Measurements from ENCODE around the gene FXN. TPM values are rescaled to one million over a fixed set of nuclear protein-coding genes. Genes with fewer than 3 reads are reported as not detected.

Gene FXN
- total RNA-seq, 3 donors from 2014 or later: 3.8 to 7.5 (median 6.9) TPM

DNA sequence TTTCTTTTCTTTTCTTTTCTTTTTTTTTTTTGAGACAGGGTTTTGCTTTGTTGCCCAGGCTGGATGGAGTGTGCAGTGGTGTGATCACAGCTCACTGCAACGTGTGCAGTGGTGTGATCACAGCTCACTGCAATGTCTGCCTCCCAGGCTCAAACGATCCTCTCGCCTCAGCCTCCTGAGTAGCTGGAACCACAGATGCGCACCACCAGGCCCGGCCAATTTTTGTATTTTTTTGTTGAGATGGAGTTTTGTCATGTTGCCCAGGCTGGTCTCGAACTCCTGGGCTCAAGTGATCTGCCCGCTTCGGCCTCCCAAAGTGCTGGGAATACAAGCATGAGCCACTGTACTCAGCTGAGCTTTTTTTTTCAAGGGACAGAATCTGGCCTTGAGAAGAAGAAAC lies 101.8 kb downstream of the FXN start:
- intact Hi-C loops (cut with DNase I; ENCODE audit: low total_unique reads): no loop called here
- peak in 1 of 2 donors; percentile 15 for DNase-seq (ENCODE audit: low spot score in 2 of 2)
- H3K9me3 ChIP-seq: no peaks in the 10 kb centered on the region
- TF ChIP-seq POLR2AphosphoS5 (IDR thresholded peaks at IDR 0.05) (no peak), POLR2A (IDR thresholded peaks at IDR 0.05) (no peak)
- TF ChIP-seq, protein P1, sequence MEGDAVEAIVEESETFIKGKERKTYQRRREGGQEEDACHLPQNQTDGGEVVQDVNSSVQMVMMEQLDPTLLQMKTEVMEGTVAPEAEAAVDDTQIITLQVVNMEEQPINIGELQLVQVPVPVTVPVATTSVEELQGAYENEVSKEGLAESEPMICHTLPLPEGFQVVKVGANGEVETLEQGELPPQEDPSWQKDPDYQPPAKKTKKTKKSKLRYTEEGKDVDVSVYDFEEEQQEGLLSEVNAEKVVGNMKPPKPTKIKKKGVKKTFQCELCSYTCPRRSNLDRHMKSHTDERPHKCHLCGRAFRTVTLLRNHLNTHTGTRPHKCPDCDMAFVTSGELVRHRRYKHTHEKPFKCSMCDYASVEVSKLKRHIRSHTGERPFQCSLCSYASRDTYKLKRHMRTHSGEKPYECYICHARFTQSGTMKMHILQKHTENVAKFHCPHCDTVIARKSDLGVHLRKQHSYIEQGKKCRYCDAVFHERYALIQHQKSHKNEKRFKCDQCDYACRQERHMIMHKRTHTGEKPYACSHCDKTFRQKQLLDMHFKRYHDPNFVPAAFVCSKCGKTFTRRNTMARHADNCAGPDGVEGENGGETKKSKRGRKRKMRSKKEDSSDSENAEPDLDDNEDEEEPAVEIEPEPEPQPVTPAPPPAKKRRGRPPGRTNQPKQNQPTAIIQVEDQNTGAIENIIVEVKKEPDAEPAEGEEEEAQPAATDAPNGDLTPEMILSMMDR (IDR thresholded peaks at IDR 0.05): no peak
- no peak overlapping the region for H3K27ac ChIP-seq
- H3K36me3 ChIP-seq: no peaks in the 10 kb centered on the region
- H3K27me3 ChIP-seq: no peaks in the 10 kb centered on the region
- H3K4me3 ChIP-seq: no peak overlapping the region
- H3K4me1 ChIP-seq: no peaks in the 10 kb centered on the region

DNA sequence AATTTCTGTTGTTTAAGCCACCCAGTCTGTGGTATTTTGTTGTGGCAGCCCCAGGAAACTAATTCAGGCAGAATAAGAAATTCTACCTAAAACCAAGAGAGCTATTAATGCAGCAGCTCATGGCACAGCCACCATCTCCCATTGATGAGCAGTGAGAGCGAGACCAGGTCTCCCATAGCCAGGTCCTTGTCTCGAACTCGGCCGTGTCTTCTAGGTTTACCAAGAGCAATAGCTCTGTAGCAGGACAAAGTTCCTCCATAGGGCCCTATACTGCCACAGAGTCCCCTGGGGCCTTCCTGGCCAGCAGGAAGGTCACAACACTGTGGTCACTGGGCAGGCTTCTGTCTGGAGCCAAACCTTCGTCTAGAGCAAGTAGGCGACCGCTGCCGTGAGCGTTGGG lies 104.0 kb downstream of the FXN start:
- TF ChIP-seq POLR2AphosphoS5 (IDR thresholded peaks at IDR 0.05) (no peak), POLR2A (IDR thresholded peaks at IDR 0.05) (no peak)
- TF ChIP-seq, protein P1 (IDR thresholded peaks at IDR 0.05): no peak

DNA sequence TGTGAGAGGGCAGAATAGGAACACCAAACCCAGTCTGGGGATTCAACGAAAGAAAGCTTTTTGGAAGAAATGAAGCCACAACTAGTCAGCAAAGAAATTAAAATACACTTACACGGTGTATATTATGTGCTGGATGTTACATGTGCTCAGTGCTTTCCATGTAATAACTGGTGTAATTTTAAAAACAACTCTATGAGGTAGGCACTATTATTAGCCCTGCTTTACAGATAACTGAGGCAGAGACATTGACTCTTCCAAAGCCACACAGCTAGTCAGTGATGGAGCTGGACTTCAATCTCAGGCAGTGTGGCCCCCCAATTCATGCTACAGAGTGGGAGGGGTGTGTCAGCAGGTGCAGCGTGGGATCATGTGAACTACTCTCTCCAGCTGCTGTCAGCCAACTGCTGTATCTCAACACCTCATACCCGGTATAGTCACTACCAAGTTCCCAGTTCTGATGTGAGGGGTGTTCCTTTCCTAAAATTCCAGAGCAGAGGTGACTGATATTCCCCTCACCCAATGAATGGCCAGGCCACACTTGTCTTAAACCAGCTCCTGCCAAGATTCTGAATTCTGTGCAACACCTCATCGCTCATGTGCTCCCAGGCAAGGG lies 104.7 kb downstream of the FXN start:
- H3K4me3 ChIP-seq: no peak overlapping the region
- no peaks in the 10 kb centered on the region for H3K36me3 ChIP-seq
- H3K27me3 ChIP-seq: no peaks in the 10 kb centered on the region
- no peak for DNase-seq (ENCODE audit: low spot score in 2 of 2)
- H3K4me1 ChIP-seq: no peaks in the 10 kb centered on the region
- intact Hi-C loops (cut with DNase I; ENCODE audit: low total_unique reads): no loop called here
- TF ChIP-seq POLR2A (IDR thresholded peaks at IDR 0.05) (no peak), POLR2AphosphoS5 (IDR thresholded peaks at IDR 0.05) (no peak)
- TF ChIP-seq, protein P1 (IDR thresholded peaks at IDR 0.05): no peak
- H3K27ac ChIP-seq: no peak overlapping the region
- no peaks in the 10 kb centered on the region for H3K9me3 ChIP-seq

More for the DNA sequence above, 104.0 kb downstream of the FXN start:
- H3K27me3 ChIP-seq: no peaks in the 10 kb centered on the region
- H3K4me1 ChIP-seq: no peaks in the 10 kb centered on the region
- intact Hi-C loops (cut with DNase I; ENCODE audit: low total_unique reads): no loop called here
- H3K4me3 ChIP-seq: no peak overlapping the region
- H3K27ac ChIP-seq: no peak overlapping the region
- no peak for DNase-seq (ENCODE audit: low spot score in 2 of 2)
- H3K9me3 ChIP-seq: no peaks in the 10 kb centered on the region
- H3K36me3 ChIP-seq: no peaks in the 10 kb centered on the region

DNA sequence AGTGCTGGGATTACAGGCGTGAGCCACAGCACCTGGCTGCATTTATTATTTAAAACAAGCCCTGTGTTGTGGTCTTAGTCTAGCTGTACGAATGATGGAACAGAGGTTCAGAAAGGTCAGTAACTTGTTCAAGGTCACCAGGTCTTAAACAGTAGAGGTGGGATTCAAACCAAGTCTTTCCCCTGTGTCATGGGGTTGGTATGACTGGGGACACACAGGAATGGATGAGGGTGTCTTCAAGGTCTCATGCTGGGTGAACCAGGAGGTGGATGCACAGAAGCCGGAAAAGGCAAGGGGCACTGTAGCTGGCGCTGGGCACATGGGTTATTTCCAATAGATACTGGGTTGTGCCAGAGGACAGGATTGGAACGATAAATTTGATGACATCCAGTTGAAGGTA lies 106.3 kb downstream of the FXN start:
- TF ChIP-seq POLR2AphosphoS5 (IDR thresholded peaks at IDR 0.05) (no peak), POLR2A (IDR thresholded peaks at IDR 0.05) (no peak)
- TF ChIP-seq, protein P1 (IDR thresholded peaks at IDR 0.05): no peak
- DNase-seq (ENCODE audit: low spot score in 2 of 2): peak in 1 of 2 donors; percentile 6
- H3K27ac ChIP-seq: no peak overlapping the region

DNA sequence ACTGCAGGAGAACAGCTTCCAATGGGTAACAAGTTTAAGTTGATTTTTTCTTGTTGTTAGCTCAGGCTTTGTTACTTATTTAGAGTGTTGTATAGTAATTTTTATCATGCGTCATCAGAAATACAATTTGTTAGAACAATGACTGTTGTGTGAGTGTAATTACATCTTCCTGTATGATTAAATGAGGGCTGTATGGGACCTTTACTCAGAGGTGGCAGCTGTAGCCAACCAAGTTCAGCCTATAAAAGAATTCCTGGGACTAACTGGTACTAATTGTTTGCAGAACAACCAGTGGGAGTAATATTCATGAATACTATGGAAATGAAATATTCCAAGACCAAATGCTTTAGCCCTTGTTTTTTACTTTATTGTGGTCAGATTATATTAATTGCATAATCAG lies 107.7 kb downstream of the FXN start:
- no peak overlapping the region for H3K4me3 ChIP-seq
- H3K27ac ChIP-seq: no peak overlapping the region
- intact Hi-C loops (cut with DNase I; ENCODE audit: low total_unique reads): no loop called here
- H3K9me3 ChIP-seq: no peaks in the 10 kb centered on the region
- TF ChIP-seq, protein P1 (IDR thresholded peaks at IDR 0.05): no peak
- TF ChIP-seq POLR2A (IDR thresholded peaks at IDR 0.05): no peak
- no peak for TF ChIP-seq POLR2AphosphoS5 (IDR thresholded peaks at IDR 0.05)
- H3K36me3 ChIP-seq: no peaks in the 10 kb centered on the region
- no peaks in the 10 kb centered on the region for H3K4me1 ChIP-seq
- no peaks in the 10 kb centered on the region for H3K27me3 ChIP-seq
- no peak for DNase-seq (ENCODE audit: low spot score in 2 of 2)

More for the DNA sequence above, 106.3 kb downstream of the FXN start:
- H3K4me1 ChIP-seq: no peaks in the 10 kb centered on the region
- H3K9me3 ChIP-seq: no peaks in the 10 kb centered on the region
- no peaks in the 10 kb centered on the region for H3K27me3 ChIP-seq
- H3K36me3 ChIP-seq: no peaks in the 10 kb centered on the region
- intact Hi-C loops (cut with DNase I; ENCODE audit: low total_unique reads): no loop called here
- no peak overlapping the region for H3K4me3 ChIP-seq

All from breast epithelium (tissue), 4 donors.